Measurements from ENCODE around the gene NOC4L.

Gene NOC4L

DNA sequence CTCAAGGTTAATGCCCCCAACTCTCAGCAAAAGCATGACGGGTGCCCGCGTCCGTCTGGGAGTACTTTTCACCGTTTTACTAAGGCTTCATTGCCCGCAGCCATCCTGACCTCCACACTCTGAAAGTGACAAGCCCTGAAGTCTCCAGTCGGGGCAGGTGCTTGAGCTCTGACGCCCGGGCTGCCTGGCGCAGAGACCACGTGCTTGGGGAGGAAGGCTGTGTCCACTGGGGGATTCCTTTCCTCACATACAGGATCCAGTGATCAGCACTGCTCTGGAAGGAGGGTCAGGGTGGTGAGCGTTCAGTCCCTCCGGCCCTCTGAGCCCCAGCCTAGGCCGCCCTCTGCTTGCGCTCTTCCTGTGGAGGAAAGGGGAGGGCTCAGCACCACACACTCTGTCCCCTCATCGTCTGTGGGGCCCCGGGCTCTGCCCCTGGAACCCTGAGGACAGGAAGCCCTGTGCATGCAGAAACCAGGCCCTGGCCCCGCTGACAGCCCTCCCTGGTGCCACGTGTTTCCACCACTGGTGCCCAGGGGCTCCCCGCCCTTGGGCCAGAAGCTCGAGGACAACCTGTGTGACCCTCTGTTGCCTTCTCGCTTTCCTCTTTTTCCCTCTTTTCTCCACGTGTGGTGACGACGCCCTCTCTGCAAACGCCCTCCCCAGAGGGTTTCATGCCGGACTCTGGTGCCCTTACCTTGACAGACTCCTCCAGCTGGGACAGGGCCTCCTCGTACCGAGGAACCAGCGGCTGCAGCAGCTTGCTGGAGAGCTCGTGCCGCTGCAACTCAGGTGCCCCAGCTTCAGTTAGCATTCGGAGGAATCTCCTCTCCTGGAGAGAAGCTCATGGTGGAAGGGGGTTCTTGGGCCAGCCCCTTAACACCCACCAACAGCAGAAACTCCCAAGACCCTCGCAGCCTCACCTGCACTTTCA, 5.1 kb upstream of the NOC4L start:
- no peak overlapping the region for H3K4me3 ChIP-seq (ENCODE audit: low read depth, low read length)
- H3K36me3 ChIP-seq (ENCODE audit: control insufficient read depth, insufficient read depth, low read length): peaks cover 42% of the 10 kb centered on the region
- H3K9me3 ChIP-seq (ENCODE audit: control insufficient read depth, insufficient read depth, low read length): no peaks in the 10 kb centered on the region
- H3K9ac ChIP-seq (ENCODE audit: low read depth, low read length): no peak overlapping the region
- H3K27me3 ChIP-seq (ENCODE audit: control insufficient read depth, insufficient read depth, low read length): no peaks in the 10 kb centered on the region
- H3K4me1 ChIP-seq (ENCODE audit: control insufficient read depth, insufficient read depth, low read length): no peaks in the 10 kb centered on the region

DNA sequence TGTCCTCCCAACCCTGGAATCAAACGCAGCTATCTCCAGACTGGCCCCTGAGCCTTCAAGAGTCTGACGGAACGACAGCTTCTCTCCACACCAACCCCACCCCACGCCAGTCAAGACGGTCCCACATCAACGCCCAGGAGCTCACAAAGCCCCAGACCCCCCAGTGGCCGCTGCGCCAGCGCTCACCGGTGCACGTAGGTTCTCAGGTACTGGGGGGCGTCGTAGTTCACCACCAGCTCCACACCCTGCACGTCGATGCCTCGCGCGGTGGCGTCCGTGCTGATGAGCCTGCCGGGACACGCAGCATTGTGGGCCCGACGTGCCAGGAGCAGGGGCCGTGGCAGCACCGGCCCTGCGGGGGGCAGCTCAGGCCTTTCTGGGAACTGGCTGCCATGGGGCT, 4.3 kb upstream of the NOC4L start:
- no peaks in the 10 kb centered on the region for H3K4me1 ChIP-seq (ENCODE audit: control insufficient read depth, insufficient read depth, low read length)
- H3K27me3 ChIP-seq (ENCODE audit: control insufficient read depth, insufficient read depth, low read length): no peaks in the 10 kb centered on the region
- no peak overlapping the region for H3K9ac ChIP-seq (ENCODE audit: low read depth, low read length)
- H3K9me3 ChIP-seq (ENCODE audit: control insufficient read depth, insufficient read depth, low read length): no peaks in the 10 kb centered on the region
- peaks cover 42% of the 10 kb centered on the region for H3K36me3 ChIP-seq (ENCODE audit: control insufficient read depth, insufficient read depth, low read length)
- H3K4me3 ChIP-seq (ENCODE audit: low read depth, low read length): no peak overlapping the region

- Histone ChIP-seq H3K9ac (ENCODE audit: low read depth, low read length) (no peak overlapping the region), H3K9me3 (ENCODE audit: control insufficient read depth, insufficient read depth, low read length) (no peaks in the 10 kb centered on the region), H3K36me3 (ENCODE audit: control insufficient read depth, insufficient read depth, low read length) (peaks cover 42% of the 10 kb centered on the region), H3K4me1 (ENCODE audit: control insufficient read depth, insufficient read depth, low read length) (no peaks in the 10 kb centered on the region), H3K27me3 (ENCODE audit: control insufficient read depth, insufficient read depth, low read length) (no peaks in the 10 kb centered on the region), H3K4me3 (ENCODE audit: low read depth, low read length) (no peak overlapping the region)
Measured at GRCh38 chr12:132140501-132140900, 3.8 kb upstream of the NOC4L start.

GRCh38 chr12:132140918-132141841, 3.1 kb upstream of the NOC4L start:
- H3K27me3 ChIP-seq (ENCODE audit: control insufficient read depth, insufficient read depth, low read length): no peaks in the 10 kb centered on the region
- H3K36me3 ChIP-seq (ENCODE audit: control insufficient read depth, insufficient read depth, low read length): peaks cover 42% of the 10 kb centered on the region
- no peak overlapping the region for H3K9ac ChIP-seq (ENCODE audit: low read depth, low read length)
- H3K4me1 ChIP-seq (ENCODE audit: control insufficient read depth, insufficient read depth, low read length): no peaks in the 10 kb centered on the region
- no peak overlapping the region for H3K4me3 ChIP-seq (ENCODE audit: low read depth, low read length)
- no peaks in the 10 kb centered on the region for H3K9me3 ChIP-seq (ENCODE audit: control insufficient read depth, insufficient read depth, low read length)

GRCh38 chr12:132141976-132142678, 2.1 kb upstream of the NOC4L start:
- H3K4me3 ChIP-seq (ENCODE audit: low read depth, low read length): no peak overlapping the region
- no peaks in the 10 kb centered on the region for H3K27me3 ChIP-seq (ENCODE audit: control insufficient read depth, insufficient read depth, low read length)
- H3K36me3 ChIP-seq (ENCODE audit: control insufficient read depth, insufficient read depth, low read length): peaks cover 42% of the 10 kb centered on the region
- no peaks in the 10 kb centered on the region for H3K4me1 ChIP-seq (ENCODE audit: control insufficient read depth, insufficient read depth, low read length)
- H3K9ac ChIP-seq (ENCODE audit: low read depth, low read length): no peak overlapping the region
- no peaks in the 10 kb centered on the region for H3K9me3 ChIP-seq (ENCODE audit: control insufficient read depth, insufficient read depth, low read length)

- peak overlapping the region; percentile 32 for H3K9ac ChIP-seq (ENCODE audit: low read depth, low read length)
- H3K4me1 ChIP-seq (ENCODE audit: control insufficient read depth, insufficient read depth, low read length): no peaks in the 10 kb centered on the region
- peak overlapping the region; percentile 71 for H3K4me3 ChIP-seq (ENCODE audit: low read depth, low read length)
- H3K36me3 ChIP-seq (ENCODE audit: control insufficient read depth, insufficient read depth, low read length): peaks cover 45% of the 10 kb centered on the region
- no peaks in the 10 kb centered on the region for H3K9me3 ChIP-seq (ENCODE audit: control insufficient read depth, insufficient read depth, low read length)
- no peaks in the 10 kb centered on the region for H3K27me3 ChIP-seq (ENCODE audit: control insufficient read depth, insufficient read depth, low read length)
Measured at GRCh38 chr12:132142679-132143335, 1.4 kb upstream of the NOC4L start.

GRCh38 chr12:132143336-132144071, 753 bp upstream of the NOC4L start:
- peak overlapping the region; percentile 71 for H3K4me3 ChIP-seq (ENCODE audit: low read depth, low read length)
- no peaks in the 10 kb centered on the region for H3K9me3 ChIP-seq (ENCODE audit: control insufficient read depth, insufficient read depth, low read length)
- H3K9ac ChIP-seq (ENCODE audit: low read depth, low read length): peak overlapping the region; percentile 32
- H3K27me3 ChIP-seq (ENCODE audit: control insufficient read depth, insufficient read depth, low read length): no peaks in the 10 kb centered on the region
- H3K36me3 ChIP-seq (ENCODE audit: control insufficient read depth, insufficient read depth, low read length): peaks cover 42% of the 10 kb centered on the region
- H3K4me1 ChIP-seq (ENCODE audit: control insufficient read depth, insufficient read depth, low read length): no peaks in the 10 kb centered on the region

DNA sequence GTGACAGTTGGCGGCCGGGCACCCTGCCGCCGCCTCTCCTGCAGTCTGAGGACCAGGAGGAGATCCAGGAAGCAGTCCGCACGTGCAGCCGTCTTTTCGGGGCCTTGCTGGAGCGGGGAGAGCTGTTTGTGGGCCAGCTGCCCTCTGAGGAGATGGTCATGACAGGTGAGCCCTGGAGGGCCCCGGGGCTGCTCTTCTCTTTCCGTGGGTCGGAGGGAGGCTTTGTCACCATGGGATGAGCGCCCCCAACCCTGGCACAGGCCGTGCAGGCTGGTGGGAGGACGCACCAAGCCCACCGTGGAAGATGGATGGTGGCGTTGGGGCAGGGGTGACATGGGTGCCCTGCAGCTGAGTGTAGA, 532 bp downstream of the NOC4L start:
- Histone ChIP-seq H3K9ac (ENCODE audit: low read depth, low read length) (peak overlapping the region; percentile 70), H3K4me1 (ENCODE audit: control insufficient read depth, insufficient read depth, low read length) (no peaks in the 10 kb centered on the region), H3K4me3 (ENCODE audit: low read depth, low read length) (peak overlapping the region; percentile 71), H3K9me3 (ENCODE audit: control insufficient read depth, insufficient read depth, low read length) (no peaks in the 10 kb centered on the region), H3K27me3 (ENCODE audit: control insufficient read depth, insufficient read depth, low read length) (no peaks in the 10 kb centered on the region), H3K36me3 (ENCODE audit: control insufficient read depth, insufficient read depth, low read length) (peaks cover 31% of the 10 kb centered on the region)

DNA sequence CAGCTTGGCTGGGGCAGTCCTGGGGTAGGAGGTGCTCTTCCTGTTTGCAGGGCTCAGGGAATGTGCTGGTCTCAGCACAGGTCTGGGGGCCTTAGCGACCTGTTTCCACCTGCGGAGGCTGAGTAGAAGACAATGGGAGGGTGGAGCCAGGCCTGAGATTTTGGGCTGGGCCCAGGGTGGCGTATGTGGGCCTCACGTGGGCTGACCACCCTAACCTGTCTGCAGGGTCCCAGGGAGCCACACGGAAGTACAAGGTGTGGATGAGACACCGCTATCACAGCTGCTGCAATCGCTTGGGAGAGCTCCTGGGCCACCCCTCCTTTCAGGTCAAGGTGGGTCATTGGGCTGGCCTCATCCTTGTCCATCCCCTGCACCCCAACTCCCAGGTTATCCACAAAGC, 1.1 kb downstream of the NOC4L start:
- Histone ChIP-seq H3K9ac (ENCODE audit: low read depth, low read length) (no peak overlapping the region), H3K9me3 (ENCODE audit: control insufficient read depth, insufficient read depth, low read length) (no peaks in the 10 kb centered on the region), H3K27me3 (ENCODE audit: control insufficient read depth, insufficient read depth, low read length) (no peaks in the 10 kb centered on the region), H3K4me3 (ENCODE audit: low read depth, low read length) (peak overlapping the region; percentile 71), H3K36me3 (ENCODE audit: control insufficient read depth, insufficient read depth, low read length) (peaks cover 26% of the 10 kb centered on the region), H3K4me1 (ENCODE audit: control insufficient read depth, insufficient read depth, low read length) (no peaks in the 10 kb centered on the region)

GRCh38 chr12:132146098-132146497, 1.8 kb downstream of the NOC4L start:
- Histone ChIP-seq H3K4me1 (ENCODE audit: control insufficient read depth, insufficient read depth, low read length) (no peaks in the 10 kb centered on the region), H3K9ac (ENCODE audit: low read depth, low read length) (no peak overlapping the region), H3K36me3 (ENCODE audit: control insufficient read depth, insufficient read depth, low read length) (peaks cover 22% of the 10 kb centered on the region), H3K27me3 (ENCODE audit: control insufficient read depth, insufficient read depth, low read length) (no peaks in the 10 kb centered on the region), H3K4me3 (ENCODE audit: low read depth, low read length) (no peak overlapping the region), H3K9me3 (ENCODE audit: control insufficient read depth, insufficient read depth, low read length) (no peaks in the 10 kb centered on the region)

Measured in iPS-15b (cell line).